GM21723 (cell line): Measurements from ENCODE around the gene WDR55.
"Not testable (repeated sequence)": the region's sequence is repeated elsewhere in the genome, so short reads cannot be mapped to it uniquely, and the experiment has no call there.

ENCODE experiments used
- ATAC-seq: cut with Tn5 transposase; IDR thresholded peaks from one replicate; pipeline ENCODE4 v1.9.1; 2021; ENCODE audit warnings: mild to moderate bottlenecking, moderate library complexity; ENCODE audit not compliant: unreplicated experiment

The WDR55 gene

DNA sequence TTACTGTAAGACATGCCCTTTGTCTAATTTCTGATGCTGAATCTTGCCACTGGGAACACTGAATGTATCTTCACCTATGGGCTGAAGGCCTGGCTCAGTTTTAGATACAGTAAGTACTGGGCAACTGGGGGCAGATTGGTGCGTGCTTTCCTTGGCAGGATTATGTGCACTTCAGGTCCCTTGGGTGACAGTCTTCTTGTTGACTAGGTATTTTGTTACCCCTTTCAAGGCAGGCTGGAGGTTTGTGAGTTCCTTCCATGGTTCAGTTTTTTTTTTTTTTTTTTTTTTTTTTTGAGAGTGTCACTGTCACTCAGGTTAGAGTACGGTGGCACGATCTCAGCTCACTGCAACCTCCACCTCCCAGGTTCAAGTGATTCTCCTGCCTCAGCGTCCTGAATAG, 43.1 kb downstream of the WDR55 start:
- no peak for ATAC-seq

DNA sequence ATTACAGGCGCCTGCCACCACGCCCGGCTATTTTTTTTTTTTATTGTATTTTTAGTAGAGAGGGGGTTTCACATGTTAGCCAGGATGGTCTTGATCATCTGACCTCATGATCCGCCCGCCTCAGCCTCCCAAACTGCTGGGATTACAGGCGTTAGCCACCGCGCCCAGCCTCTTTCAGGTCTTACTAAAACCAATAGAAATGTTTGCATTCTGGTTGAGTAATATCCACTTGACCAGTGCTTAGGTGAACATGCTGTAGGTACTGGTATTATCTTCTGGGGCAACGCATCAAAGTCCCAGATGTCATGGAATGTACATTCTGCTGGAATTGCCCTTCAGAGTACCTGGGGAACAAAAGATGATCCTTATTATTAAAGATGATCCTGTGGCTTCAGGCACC, 44.1 kb downstream of the WDR55 start:
- ATAC-seq, result not testable (repeated sequence)

GRCh38 chr5:140710899-140711552, 46.3 kb downstream of the WDR55 start:
- peak; percentile 93 for ATAC-seq

- ATAC-seq, result no peak
Observed at GRCh38 chr5:140711794-140712193, 47.1 kb downstream of the WDR55 start.

GRCh38 chr5:140713562-140714094, 48.9 kb downstream of the WDR55 start:
- no peak for ATAC-seq

DNA sequence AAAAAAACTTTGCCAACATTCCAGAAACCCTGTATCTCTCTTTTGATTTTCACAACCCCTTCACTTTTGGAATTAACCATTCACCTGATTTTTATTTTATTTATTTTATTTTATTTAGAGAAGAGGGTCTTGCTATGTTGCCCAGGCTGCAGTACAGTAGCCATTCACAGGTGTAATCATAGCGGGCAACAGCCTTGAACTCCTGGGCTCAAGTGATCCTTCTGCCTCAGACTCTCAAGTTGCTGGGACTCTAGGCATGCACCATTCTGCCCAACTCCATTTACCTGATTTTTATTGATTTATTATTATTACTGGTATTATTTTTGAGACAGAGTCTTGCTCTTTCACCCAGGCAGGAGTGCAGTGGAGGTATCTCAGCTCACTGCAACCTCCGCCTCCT, 51.5 kb downstream of the WDR55 start:
- ATAC-seq, result not testable (repeated sequence)

GRCh38 chr5:140718266-140718592, 53.5 kb downstream of the WDR55 start:
- ATAC-seq, result no peak

DNA sequence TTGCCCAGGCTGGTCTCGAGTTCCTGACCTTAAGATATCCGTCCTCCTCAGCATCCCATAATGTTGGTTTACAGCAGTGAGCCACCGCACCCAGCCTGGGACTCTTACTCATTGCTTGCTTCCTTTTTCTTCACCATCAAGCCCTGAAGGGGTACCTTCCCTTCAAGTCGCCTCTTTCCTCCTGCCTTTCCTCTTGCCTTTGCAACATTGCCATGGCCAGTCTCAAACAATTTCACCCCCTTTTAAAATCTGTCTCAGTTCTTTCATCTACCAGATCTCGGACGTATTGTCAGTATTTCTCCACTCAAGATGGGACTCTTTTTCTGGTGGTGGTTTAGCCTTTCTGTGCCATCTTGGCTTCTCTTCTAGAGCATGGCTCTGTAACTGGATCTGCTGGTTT, 56.0 kb downstream of the WDR55 start:
- ATAC-seq, result peak; percentile 14

DNA sequence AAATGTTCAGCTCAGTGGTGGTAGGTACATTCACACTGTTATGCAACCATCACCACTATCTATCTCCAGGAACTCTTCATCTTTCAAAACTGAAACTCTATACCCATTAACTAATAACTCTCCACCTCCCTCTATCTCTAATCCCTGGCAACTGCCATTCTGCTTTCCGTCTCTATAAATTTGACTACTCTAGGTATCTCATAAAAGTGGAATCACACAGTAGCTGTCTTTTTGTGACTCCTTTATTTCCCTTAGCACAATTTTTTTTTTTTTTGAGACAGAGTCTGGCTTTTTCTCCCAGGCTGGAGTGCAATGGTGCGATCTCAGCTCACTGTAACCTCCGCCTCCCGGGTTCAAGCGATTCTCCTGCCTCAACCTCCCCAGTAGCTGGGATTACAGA, 56.7 kb downstream of the WDR55 start:
- not testable (repeated sequence) for ATAC-seq
